AG09319 (cell line): ENCODE data around the gene GP9.

Experiments
- DNase-seq: peaks from one replicate; pipeline ENCODE4 v3.0.0-alpha.2; 2010; ENCODE audit warnings: low read depth; ENCODE audit errors: extremely low read depth
- CTCF ChIP-seq: IDR thresholded peaks from 2 replicates; pipeline ENCODE4 v1.5.1; 2011; ENCODE audit warnings: low read depth, mild to moderate bottlenecking, inconsistent platforms, low read length, moderate library complexity

The GP9 gene

GRCh38 chr3:129022114-129023007, 38.2 kb upstream of the GP9 start:
- no peak for DNase-seq

GRCh38 chr3:129023008-129023358, 37.6 kb upstream of the GP9 start:
- no peak for TF ChIP-seq CTCF
- DNase-seq = no peak

More at GRCh38 chr3:129022114-129023007, 38.2 kb upstream of the GP9 start:
- TF ChIP-seq CTCF = no peak

- DNase-seq = no peak
- no peak for TF ChIP-seq CTCF
Observed at GRCh38 chr3:129023909-129024308, 36.7 kb upstream of the GP9 start.

GRCh38 chr3:129025108-129025507, 35.5 kb upstream of the GP9 start:
- TF ChIP-seq CTCF = no peak
- DNase-seq = no peak

GRCh38 chr3:129025691-129026435, 34.7 kb upstream of the GP9 start:
- no peak for DNase-seq
- TF ChIP-seq CTCF = no peak

- TF ChIP-seq CTCF = peak; percentile 2; the same call in 1 of the 2 replicates
- DNase-seq = no peak
Observed at GRCh38 chr3:129026728-129027543, 33.6 kb upstream of the GP9 start.
